NOMO-1 treated with dmso at 0.1 percent for 144 hours (cell line): ENCODE data around the gene PAGE2.
"Not testable (repeated sequence)": the region's sequence is repeated elsewhere in the genome, so short reads cannot be mapped to it uniquely, and the experiment has no call there.

Experiments
- DNase-seq: peaks from one replicate; lab custom pipeline; 2025; ENCODE audit not compliant: unreplicated experiment; lab: John Stamatoyannopoulos, UW

The PAGE2 gene

GRCh38 chrX:55120761-55121358, 32.0 kb downstream of the PAGE2 start:
- no peak for DNase-seq

- no peak for DNase-seq
Observed at GRCh38 chrX:55123900-55124299, 35.1 kb downstream of the PAGE2 start.

GRCh38 chrX:55127692-55128091, 38.9 kb downstream of the PAGE2 start:
- no peak for DNase-seq

- DNase-seq: no peak
Observed at GRCh38 chrX:55129361-55129760, 40.5 kb downstream of the PAGE2 start.

- no peak for DNase-seq
Observed at GRCh38 chrX:55130481-55130880, 41.7 kb downstream of the PAGE2 start.

GRCh38 chrX:55132416-55132815, 43.6 kb downstream of the PAGE2 start:
- DNase-seq: no peak

- DNase-seq: no peak
Observed at GRCh38 chrX:55135171-55135570, 46.4 kb downstream of the PAGE2 start.

- not testable (repeated sequence) for DNase-seq
Observed at GRCh38 chrX:55140800-55141199, 52.0 kb downstream of the PAGE2 start.
